ENCODE data around the gene CCNYL1. TPM values are rescaled to one million over a fixed set of nuclear protein-coding genes. Genes with fewer than 3 reads are reported as not detected.
"Not testable (repeated sequence)": the region's sequence is repeated elsewhere in the genome, so short reads cannot be mapped to it uniquely, and the experiment has no call there.

CCNYL1 gene
- total RNA-seq, 2 donors from 2014 or later: 19.8 to 22.4 TPM

- WGBS, 2 experiments (ENCODE audit: insufficient coverage in 1 of 2, insufficient read length in 1 of 2): 68 to 92% methylated on average over 2 of the region's 2 CpGs
- Histone ChIP-seq H3K9me3 (ENCODE audit: control insufficient read depth, low read length) (no peaks in the 10 kb centered on the region), H3K4me1 (ENCODE audit: control insufficient read depth, insufficient read depth, low read length) (no peaks in the 10 kb centered on the region), H3K27ac (ENCODE audit: low read depth, low read length) (no peak overlapping the region), H3K36me3 (ENCODE audit: control insufficient read depth, insufficient read depth, low read length) (no peaks in the 10 kb centered on the region), H3K9ac (ENCODE audit: extremely low read depth, low read length, poor library complexity, severe bottlenecking) (no peak overlapping the region), H3K27me3 (ENCODE audit: control insufficient read depth, insufficient read depth, low read length, poor library complexity, severe bottlenecking) (no peaks in the 10 kb centered on the region), H3K4me3 (ENCODE audit: low read length) (no peak overlapping the region)
- no peak for DNase-seq
- no peaks in the 10 kb centered on the region for H3K4me1 Mint-ChIP-seq
- H3K27ac Mint-ChIP-seq: no peak overlapping the region
- no peaks in the 10 kb centered on the region for H3K27me3 Mint-ChIP-seq (ENCODE audit: insufficient read depth)
- no peaks in the 10 kb centered on the region for H3K9me3 Mint-ChIP-seq
- TF ChIP-seq CTCF (conservative IDR thresholded peaks at IDR 0.05): no peak
- no peaks in the 10 kb centered on the region for H3K36me3 Mint-ChIP-seq (ENCODE audit: low read depth)
- no peak overlapping the region for H3K4me3 Mint-ChIP-seq
Measured at GRCh38 chr2:207686812-207687211, 24.6 kb upstream of the CCNYL1 start.

GRCh38 chr2:207688597-207688996 is 22.8 kb upstream of the CCNYL1 start:
- Mint-ChIP-seq H3K4me3 (no peak overlapping the region), H3K27ac (no peak overlapping the region), H3K27me3 (ENCODE audit: insufficient read depth) (no peaks in the 10 kb centered on the region), H3K4me1 (no peaks in the 10 kb centered on the region), H3K36me3 (ENCODE audit: low read depth) (no peaks in the 10 kb centered on the region), H3K9me3 (no peaks in the 10 kb centered on the region)
- DNase-seq: no peak
- Histone ChIP-seq H3K27me3 (ENCODE audit: control insufficient read depth, insufficient read depth, low read length, poor library complexity, severe bottlenecking) (no peaks in the 10 kb centered on the region), H3K4me3 (ENCODE audit: low read length) (no peak overlapping the region), H3K27ac (ENCODE audit: low read depth, low read length) (no peak overlapping the region), H3K9me3 (ENCODE audit: control insufficient read depth, low read length) (no peaks in the 10 kb centered on the region), H3K36me3 (ENCODE audit: control insufficient read depth, insufficient read depth, low read length) (no peaks in the 10 kb centered on the region), H3K4me1 (ENCODE audit: control insufficient read depth, insufficient read depth, low read length) (no peaks in the 10 kb centered on the region), H3K9ac (ENCODE audit: extremely low read depth, low read length, poor library complexity, severe bottlenecking) (no peak overlapping the region)
- no peak for TF ChIP-seq CTCF (conservative IDR thresholded peaks at IDR 0.05)

GRCh38 chr2:207690845-207691461 is 20.5 kb upstream of the CCNYL1 start:
- 94 to 95% methylated on average over 11 to 16 of the region's 16 CpGs for WGBS, 2 experiments (ENCODE audit: insufficient coverage in 1 of 2, insufficient read length in 1 of 2)

More at GRCh38 chr2:207690845-207691461, 20.5 kb upstream of the CCNYL1 start:
- H3K27ac Mint-ChIP-seq; H3K4me3 Mint-ChIP-seq; H3K36me3 Mint-ChIP-seq (ENCODE audit: low read depth); H3K27me3 ChIP-seq (ENCODE audit: control insufficient read depth, insufficient read depth, low read length, poor library complexity, severe bottlenecking); H3K4me1 Mint-ChIP-seq; H3K9me3 ChIP-seq (ENCODE audit: control insufficient read depth, low read length); H3K9ac ChIP-seq (ENCODE audit: extremely low read depth, low read length, poor library complexity, severe bottlenecking); DNase-seq; H3K4me1 ChIP-seq (ENCODE audit: control insufficient read depth, insufficient read depth, low read length); H3K27me3 Mint-ChIP-seq (ENCODE audit: insufficient read depth); H3K9me3 Mint-ChIP-seq; H3K27ac ChIP-seq (ENCODE audit: low read depth, low read length); H3K36me3 ChIP-seq (ENCODE audit: control insufficient read depth, insufficient read depth, low read length); H3K4me3 ChIP-seq (ENCODE audit: low read length): not testable (repeated sequence)
